Measurements from ENCODE around the gene CAMK2B.

CAMK2B gene

GRCh38 chr7:44329081-44329480, 3.7 kb upstream of the CAMK2B start:
- DNase-seq, result no peak

DNA sequence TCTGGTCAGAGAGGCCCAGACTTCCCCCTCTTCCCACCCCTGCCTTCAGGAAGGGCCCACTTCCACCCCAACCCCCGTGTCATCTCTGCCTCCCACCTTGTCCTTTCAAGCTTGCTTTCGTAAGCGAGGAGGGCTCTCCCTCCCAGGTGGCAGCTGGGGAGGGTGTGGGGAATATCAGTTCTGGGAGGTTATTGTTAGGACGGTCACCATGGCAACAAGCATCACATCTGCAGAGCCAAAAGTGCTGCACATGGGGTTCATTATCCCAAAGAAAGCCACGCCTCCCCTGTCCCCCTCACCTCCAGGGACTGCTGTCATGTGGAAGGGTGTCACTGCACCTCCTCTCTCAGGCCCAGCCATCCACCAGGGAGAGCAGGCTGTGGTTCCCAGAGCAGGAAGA, 2.6 kb upstream of the CAMK2B start:
- DNase-seq, result no peak

DNA sequence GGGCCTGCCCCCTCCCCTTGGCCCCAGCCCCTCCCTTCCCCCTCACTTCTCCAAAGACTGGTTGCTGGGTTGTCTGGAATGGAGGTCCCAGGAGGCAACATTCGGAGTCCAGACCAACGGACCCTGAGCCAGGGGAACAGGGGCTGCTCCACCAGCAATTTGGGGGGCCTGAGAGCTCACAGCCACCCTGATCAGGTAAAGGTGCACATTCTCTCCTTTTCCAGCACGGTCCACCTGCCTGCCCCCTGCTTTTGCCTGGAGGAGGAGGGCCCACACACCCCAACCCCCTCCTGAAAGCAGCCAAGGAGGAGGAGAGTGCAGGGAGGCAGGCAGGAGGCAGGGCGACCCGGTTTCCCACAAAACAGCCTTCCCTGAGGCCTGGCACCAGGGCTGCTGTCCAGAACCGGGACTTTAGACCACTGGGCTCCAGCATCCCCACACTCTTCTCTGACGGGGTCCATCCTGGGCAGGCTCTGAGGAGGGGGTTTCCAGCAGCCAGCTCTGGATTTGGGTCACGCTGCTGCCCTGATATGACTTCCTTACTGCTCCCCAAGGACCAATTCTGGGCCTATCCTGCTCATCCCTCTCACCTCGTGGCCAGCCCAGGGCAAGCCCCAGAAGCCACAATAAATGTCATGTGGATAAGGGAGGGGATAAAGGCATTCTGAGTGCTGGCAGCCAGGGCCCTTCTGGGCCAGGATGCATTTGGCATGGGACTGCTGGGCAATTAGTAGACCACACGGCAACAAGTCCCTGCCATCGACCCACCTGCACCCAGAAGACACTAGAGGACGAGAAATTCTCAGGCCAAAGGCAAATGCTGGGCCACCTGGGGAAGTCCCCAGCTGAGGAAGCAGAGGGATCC, 1.1 kb upstream of the CAMK2B start:
- no peak for DNase-seq

GRCh38 chr7:44325811-44326241, 432 bp upstream of the CAMK2B start:
- DNase-seq, result no peak

DNA sequence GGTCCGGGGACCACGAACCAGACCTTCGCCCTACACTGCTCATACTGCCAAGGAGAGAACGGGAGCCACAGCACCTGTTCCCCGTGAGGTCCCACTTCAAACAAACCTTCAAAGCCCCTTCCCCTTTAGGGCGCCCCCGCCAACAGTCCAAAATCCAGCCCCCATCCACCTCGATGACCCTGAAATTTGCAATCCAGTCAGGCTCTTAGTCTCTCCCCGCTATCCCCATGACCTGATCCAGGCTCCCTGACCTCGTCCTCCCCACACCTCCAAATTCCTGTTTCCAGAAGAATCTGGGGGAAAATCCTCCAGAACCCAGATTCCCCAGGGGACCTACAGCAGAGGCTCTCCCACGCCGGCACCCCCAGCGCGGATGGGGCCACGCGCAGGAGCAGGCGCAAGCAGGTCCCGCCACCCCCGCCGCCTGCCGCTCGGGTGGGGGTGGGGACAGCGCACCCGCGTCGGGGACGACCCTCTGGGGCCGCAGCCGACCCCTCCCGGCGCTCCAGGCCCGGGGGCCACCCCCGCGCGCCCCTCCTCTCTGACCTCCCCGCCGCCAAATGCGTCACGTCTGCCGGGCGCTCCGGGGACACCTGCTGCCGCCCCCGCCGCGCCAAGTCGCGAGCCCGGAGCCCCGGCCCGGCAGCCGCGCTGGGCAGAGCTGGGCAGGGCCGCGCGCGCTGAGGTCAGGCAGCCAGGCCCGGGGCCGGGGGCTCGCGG, 753 bp downstream of the CAMK2B start:
- no peak for DNase-seq

- DNase-seq, result no peak
Observed at GRCh38 chr7:44324204-44324480, 1.3 kb downstream of the CAMK2B start.

GRCh38 chr7:44323381-44324203, 1.8 kb downstream of the CAMK2B start:
- no peak for DNase-seq

GRCh38 chr7:44322631-44323363, 2.6 kb downstream of the CAMK2B start:
- DNase-seq, result no peak

DNA sequence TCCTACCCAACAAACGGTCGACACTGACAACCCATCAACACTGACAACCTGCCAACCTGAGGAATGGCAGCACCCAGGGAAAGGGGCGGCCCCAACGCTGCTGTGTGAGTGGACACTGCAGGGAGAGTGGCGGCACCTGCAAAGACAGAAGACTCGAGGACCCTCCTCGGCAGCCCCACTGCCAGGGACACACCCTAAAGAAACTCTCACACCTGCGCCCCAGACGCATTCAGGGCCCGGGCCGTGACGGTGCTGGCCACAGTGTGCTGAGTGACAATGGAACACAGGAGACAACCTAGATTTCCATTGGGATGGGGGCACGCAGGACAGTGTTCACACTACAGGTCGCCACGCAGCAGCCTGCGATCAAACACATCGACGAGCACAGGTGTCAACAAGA, 3.6 kb downstream of the CAMK2B start:
- DNase-seq, result no peak

DNA sequence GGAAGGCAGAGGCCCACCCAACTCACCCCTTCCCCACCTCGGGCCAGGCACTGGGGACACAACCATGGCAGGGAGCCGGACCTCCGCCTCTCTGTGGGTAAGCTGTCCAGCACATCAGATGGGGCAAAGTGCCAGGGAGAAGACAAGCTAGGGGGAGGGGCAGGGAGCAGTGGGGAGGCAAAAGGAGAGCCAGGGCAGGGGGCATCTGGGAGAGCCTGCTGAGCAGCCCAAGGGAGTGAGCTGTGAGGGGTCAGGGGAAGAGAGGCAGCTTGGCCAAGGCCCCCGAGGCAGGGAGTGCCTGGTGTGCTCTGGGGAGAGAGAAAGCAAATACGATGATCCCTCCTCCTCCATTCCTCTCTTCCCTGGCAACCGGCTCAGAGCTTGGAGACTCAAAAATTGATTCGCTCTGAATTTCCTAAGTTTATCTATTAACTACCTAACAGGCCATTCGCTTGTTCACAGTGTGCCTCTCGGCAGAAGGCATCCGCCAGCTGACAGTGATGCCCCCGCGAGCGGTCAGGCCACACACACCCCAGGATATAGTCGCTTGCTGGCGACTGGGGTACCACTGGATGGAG, 4.5 kb downstream of the CAMK2B start:
- DNase-seq, result no peak

GRCh38 chr7:44320141-44320540, 5.3 kb downstream of the CAMK2B start:
- DNase-seq, result no peak

DNA sequence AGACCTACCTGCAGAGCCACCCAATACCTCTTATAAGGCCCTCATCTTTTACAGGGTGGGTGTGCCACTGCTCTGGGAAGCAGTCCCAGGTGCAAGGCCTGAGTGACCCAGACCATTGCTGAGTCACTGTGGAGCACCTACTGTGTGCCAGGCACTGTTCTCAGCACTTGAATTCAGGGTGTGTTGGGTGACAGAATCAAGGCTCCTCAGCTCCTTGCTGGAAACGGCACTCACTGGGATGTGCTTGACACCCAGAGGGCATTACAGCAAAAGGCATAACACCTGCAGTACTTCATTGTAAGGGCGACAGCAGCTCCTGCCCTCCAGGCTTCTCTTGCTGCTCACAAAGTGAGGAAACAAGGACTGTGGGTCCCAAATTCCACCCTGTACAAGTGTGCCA, 7.1 kb downstream of the CAMK2B start:
- DNase-seq, result no peak

DNA sequence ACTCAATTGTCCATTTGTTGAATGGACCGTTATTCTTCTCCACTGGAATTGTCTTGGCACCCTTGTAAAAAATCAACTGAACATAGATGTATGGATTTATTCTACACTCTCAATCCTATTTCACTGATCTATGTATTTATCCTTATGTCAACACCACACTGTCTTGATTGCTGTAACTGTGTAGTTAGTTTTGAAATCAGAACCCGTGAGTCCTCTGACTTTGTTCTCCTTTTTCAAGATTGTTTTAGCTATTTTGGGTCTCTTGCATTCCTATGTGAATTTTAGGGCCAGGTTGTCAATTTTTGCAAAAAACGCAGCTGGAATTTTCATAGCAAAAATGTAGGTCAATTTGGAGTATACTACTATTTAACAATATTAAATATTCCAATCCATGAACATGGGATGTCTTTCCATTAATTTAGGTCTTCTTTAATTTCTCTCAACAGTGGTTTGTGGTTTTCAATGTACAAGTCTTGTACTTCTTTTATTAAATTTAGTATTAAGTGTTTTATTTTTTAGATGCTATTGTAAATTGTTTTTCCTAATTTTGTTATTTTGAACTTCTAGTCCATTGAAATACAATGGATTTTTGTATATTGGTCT, 10.0 kb downstream of the CAMK2B start:
- DNase-seq, result no peak

GRCh38 chr7:44313621-44314031, 11.8 kb downstream of the CAMK2B start:
- DNase-seq, result no peak

DNA sequence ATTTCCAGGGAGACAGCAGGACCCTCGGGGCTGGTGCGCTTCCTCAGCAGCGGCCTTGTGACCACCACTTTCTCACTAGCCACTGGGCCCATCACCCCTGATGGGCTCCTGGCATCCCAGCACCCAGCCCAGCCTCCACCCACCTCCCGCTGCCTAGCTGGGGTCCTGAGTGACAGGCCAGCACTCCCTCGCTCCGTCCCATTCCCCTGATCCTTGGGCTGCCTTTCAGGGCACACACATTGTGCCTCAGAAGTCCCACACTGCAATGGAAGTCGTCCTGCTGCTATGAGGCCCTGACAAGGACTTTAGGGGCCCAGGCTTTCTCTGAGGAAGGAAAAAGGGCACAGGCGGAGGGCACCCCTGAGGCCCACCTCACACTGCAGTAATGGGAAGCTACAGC, 12.4 kb downstream of the CAMK2B start:
- DNase-seq, result no peak

- DNase-seq, result peak; percentile 42
Observed at GRCh38 chr7:44311561-44312495, 13.6 kb downstream of the CAMK2B start.

- DNase-seq, result peak; percentile 55
Observed at GRCh38 chr7:44310221-44310848, 15.1 kb downstream of the CAMK2B start.

- peak; percentile 81 for DNase-seq
Observed at GRCh38 chr7:44309271-44310091, 15.9 kb downstream of the CAMK2B start.

DNA sequence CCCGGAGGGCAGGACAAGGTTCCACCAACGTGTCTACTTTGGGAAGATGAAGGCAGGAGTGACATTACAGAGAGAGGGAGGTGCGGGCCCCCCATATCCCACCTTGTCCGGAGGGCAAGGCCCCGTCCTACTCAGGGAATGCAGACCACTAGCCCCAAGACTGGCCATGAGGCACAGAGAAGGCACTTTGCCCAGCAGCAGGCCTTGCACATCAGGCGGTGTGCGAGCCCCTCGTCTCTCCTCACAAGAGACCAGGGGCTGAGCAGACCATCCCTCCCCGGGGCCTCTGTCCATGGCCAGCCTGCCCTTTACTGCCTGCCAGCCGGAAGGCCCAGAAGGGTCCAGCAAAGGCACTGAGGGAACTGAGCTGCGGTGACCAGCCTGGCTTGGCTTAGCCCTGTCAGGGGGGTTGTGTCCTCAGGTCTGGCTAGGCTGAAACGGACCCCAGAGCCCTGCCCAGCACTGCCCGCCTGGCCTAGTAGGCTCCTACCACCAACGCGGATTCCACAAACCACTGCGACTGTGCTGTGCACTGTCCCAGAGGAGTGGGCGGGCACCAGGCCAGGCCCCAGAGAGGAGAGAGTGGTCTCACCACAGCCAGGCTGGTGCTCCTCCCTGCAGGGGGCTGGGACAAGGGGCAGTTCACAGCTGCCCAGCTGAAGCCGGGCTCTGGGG, 16.7 kb downstream of the CAMK2B start:
- peak; percentile 56 for DNase-seq
